ENCODE results near the gene CADM2.

Gene CADM2

GRCh38 chr3:85432081-85432480, 473.3 kb downstream of the CADM2 start:
- Histone ChIP-seq H3K9me3 (ENCODE audit: insufficient read depth, low read depth, low read length) (no peaks in the 10 kb centered on the region), H3K4me1 (ENCODE audit: insufficient read depth, low read length) (no peaks in the 10 kb centered on the region; the same call in 1 of the 2 replicates), H3K27me3 (ENCODE audit: insufficient read depth, low read length) (no peaks in the 10 kb centered on the region), H3K9ac (ENCODE audit: low read depth, low read length) (no peak overlapping the region), H3K27ac (ENCODE audit: low read length) (no peak overlapping the region), H3K36me3 (ENCODE audit: insufficient read depth, low read depth, low read length) (no peaks in the 10 kb centered on the region), H3K4me3 (ENCODE audit: low read length) (no peak overlapping the region)

GRCh38 chr3:85433319-85433718, 474.5 kb downstream of the CADM2 start:
- Histone ChIP-seq H3K36me3 (ENCODE audit: insufficient read depth, low read depth, low read length) (no peaks in the 10 kb centered on the region), H3K9ac (ENCODE audit: low read depth, low read length) (no peak overlapping the region), H3K4me3 (ENCODE audit: low read length) (no peak overlapping the region), H3K9me3 (ENCODE audit: insufficient read depth, low read depth, low read length) (no peaks in the 10 kb centered on the region), H3K4me1 (ENCODE audit: insufficient read depth, low read length) (peaks cover 3% of the 10 kb centered on the region; the same call in 1 of the 2 replicates), H3K27ac (ENCODE audit: low read length) (no peak overlapping the region), H3K27me3 (ENCODE audit: insufficient read depth, low read length) (no peaks in the 10 kb centered on the region)

- Histone ChIP-seq H3K9me3 (ENCODE audit: insufficient read depth, low read depth, low read length) (no peaks in the 10 kb centered on the region), H3K36me3 (ENCODE audit: insufficient read depth, low read depth, low read length) (no peaks in the 10 kb centered on the region), H3K4me1 (ENCODE audit: insufficient read depth, low read length) (no peaks in the 10 kb centered on the region), H3K27me3 (ENCODE audit: insufficient read depth, low read length) (no peaks in the 10 kb centered on the region), H3K27ac (ENCODE audit: low read length) (no peak overlapping the region), H3K4me3 (ENCODE audit: low read length) (no peak overlapping the region), H3K9ac (ENCODE audit: low read depth, low read length) (no peak overlapping the region)
These were observed 496.9 kb downstream of the CADM2 start for GRCh38 chr3:85455561-85456200.

- Histone ChIP-seq H3K27ac (ENCODE audit: low read length) (no peak overlapping the region), H3K4me3 (ENCODE audit: low read length) (no peak overlapping the region), H3K36me3 (ENCODE audit: insufficient read depth, low read depth, low read length) (no peaks in the 10 kb centered on the region), H3K27me3 (ENCODE audit: insufficient read depth, low read length) (no peaks in the 10 kb centered on the region), H3K9me3 (ENCODE audit: insufficient read depth, low read depth, low read length) (no peaks in the 10 kb centered on the region), H3K4me1 (ENCODE audit: insufficient read depth, low read length) (peaks cover 6% of the 10 kb centered on the region; the same call in 1 of the 2 replicates), H3K9ac (ENCODE audit: low read depth, low read length) (no peak overlapping the region)
These were observed 515.5 kb downstream of the CADM2 start for GRCh38 chr3:85474241-85474640.

GRCh38 chr3:85475346-85475745, 516.6 kb downstream of the CADM2 start:
- no peak overlapping the region for H3K4me3 ChIP-seq (ENCODE audit: low read length)
- H3K36me3 ChIP-seq (ENCODE audit: insufficient read depth, low read depth, low read length) = no peaks in the 10 kb centered on the region
- H3K9ac ChIP-seq (ENCODE audit: low read depth, low read length) = no peak overlapping the region
- no peaks in the 10 kb centered on the region for H3K9me3 ChIP-seq (ENCODE audit: insufficient read depth, low read depth, low read length)
- H3K4me1 ChIP-seq (ENCODE audit: insufficient read depth, low read length) = peaks cover 6% of the 10 kb centered on the region; the same call in 1 of the 2 replicates
- H3K27ac ChIP-seq (ENCODE audit: low read length) = no peak overlapping the region
- H3K27me3 ChIP-seq (ENCODE audit: insufficient read depth, low read length) = no peaks in the 10 kb centered on the region

- H3K27ac ChIP-seq (ENCODE audit: low read length) = no peak overlapping the region
- no peaks in the 10 kb centered on the region for H3K27me3 ChIP-seq (ENCODE audit: insufficient read depth, low read length)
- H3K36me3 ChIP-seq (ENCODE audit: insufficient read depth, low read depth, low read length) = no peaks in the 10 kb centered on the region
- peaks cover 6% of the 10 kb centered on the region; the same call in 1 of the 2 replicates for H3K4me1 ChIP-seq (ENCODE audit: insufficient read depth, low read length)
- no peak overlapping the region for H3K4me3 ChIP-seq (ENCODE audit: low read length)
- no peaks in the 10 kb centered on the region for H3K9me3 ChIP-seq (ENCODE audit: insufficient read depth, low read depth, low read length)
- H3K9ac ChIP-seq (ENCODE audit: low read depth, low read length) = no peak overlapping the region
These were observed 518.2 kb downstream of the CADM2 start for GRCh38 chr3:85476891-85477495.

GRCh38 chr3:85481411-85482212, 522.8 kb downstream of the CADM2 start:
- Histone ChIP-seq H3K9me3 (ENCODE audit: insufficient read depth, low read depth, low read length) (no peaks in the 10 kb centered on the region), H3K36me3 (ENCODE audit: insufficient read depth, low read depth, low read length) (no peaks in the 10 kb centered on the region), H3K4me3 (ENCODE audit: low read length) (no peak overlapping the region), H3K27ac (ENCODE audit: low read length) (no peak overlapping the region), H3K4me1 (ENCODE audit: insufficient read depth, low read length) (peaks cover 4% of the 10 kb centered on the region; the same call in 1 of the 2 replicates), H3K27me3 (ENCODE audit: insufficient read depth, low read length) (no peaks in the 10 kb centered on the region), H3K9ac (ENCODE audit: low read depth, low read length) (no peak overlapping the region)

- Histone ChIP-seq H3K4me3 (ENCODE audit: low read length) (no peak overlapping the region), H3K9ac (ENCODE audit: low read depth, low read length) (no peak overlapping the region), H3K27ac (ENCODE audit: low read length) (no peak overlapping the region), H3K4me1 (ENCODE audit: insufficient read depth, low read length) (peaks cover 4% of the 10 kb centered on the region; the same call in 1 of the 2 replicates), H3K9me3 (ENCODE audit: insufficient read depth, low read depth, low read length) (no peaks in the 10 kb centered on the region), H3K36me3 (ENCODE audit: insufficient read depth, low read depth, low read length) (no peaks in the 10 kb centered on the region), H3K27me3 (ENCODE audit: insufficient read depth, low read length) (no peaks in the 10 kb centered on the region)
These were observed 523.4 kb downstream of the CADM2 start for GRCh38 chr3:85482213-85482490.

- Histone ChIP-seq H3K36me3 (ENCODE audit: insufficient read depth, low read depth, low read length) (no peaks in the 10 kb centered on the region), H3K9ac (ENCODE audit: low read depth, low read length) (no peak overlapping the region), H3K27ac (ENCODE audit: low read length) (no peak overlapping the region), H3K4me3 (ENCODE audit: low read length) (no peak overlapping the region), H3K27me3 (ENCODE audit: insufficient read depth, low read length) (no peaks in the 10 kb centered on the region), H3K4me1 (ENCODE audit: insufficient read depth, low read length) (peaks cover 4% of the 10 kb centered on the region; the same call in 1 of the 2 replicates), H3K9me3 (ENCODE audit: insufficient read depth, low read depth, low read length) (no peaks in the 10 kb centered on the region)
These were observed 525.2 kb downstream of the CADM2 start for GRCh38 chr3:85483986-85484385.

- Histone ChIP-seq H3K36me3 (ENCODE audit: insufficient read depth, low read depth, low read length) (no peaks in the 10 kb centered on the region), H3K27me3 (ENCODE audit: insufficient read depth, low read length) (no peaks in the 10 kb centered on the region), H3K9ac (ENCODE audit: low read depth, low read length) (no peak overlapping the region), H3K4me3 (ENCODE audit: low read length) (no peak overlapping the region), H3K9me3 (ENCODE audit: insufficient read depth, low read depth, low read length) (no peaks in the 10 kb centered on the region), H3K4me1 (ENCODE audit: insufficient read depth, low read length) (peaks cover 4% of the 10 kb centered on the region; the same call in 1 of the 2 replicates), H3K27ac (ENCODE audit: low read length) (no peak overlapping the region)
These were observed 528.6 kb downstream of the CADM2 start for GRCh38 chr3:85487375-85487774.

- no peak overlapping the region for H3K27ac ChIP-seq (ENCODE audit: low read length)
- no peaks in the 10 kb centered on the region for H3K27me3 ChIP-seq (ENCODE audit: insufficient read depth, low read length)
- H3K36me3 ChIP-seq (ENCODE audit: insufficient read depth, low read depth, low read length) = no peaks in the 10 kb centered on the region
- H3K4me3 ChIP-seq (ENCODE audit: low read length) = no peak overlapping the region
- no peaks in the 10 kb centered on the region for H3K9me3 ChIP-seq (ENCODE audit: insufficient read depth, low read depth, low read length)
- no peaks in the 10 kb centered on the region for H3K4me1 ChIP-seq (ENCODE audit: insufficient read depth, low read length)
- no peak overlapping the region for H3K9ac ChIP-seq (ENCODE audit: low read depth, low read length)
These were observed 536.8 kb downstream of the CADM2 start for GRCh38 chr3:85495602-85496001.

- Histone ChIP-seq H3K4me3 (ENCODE audit: low read length) (no peak overlapping the region), H3K4me1 (ENCODE audit: insufficient read depth, low read length) (no peaks in the 10 kb centered on the region), H3K27me3 (ENCODE audit: insufficient read depth, low read length) (no peaks in the 10 kb centered on the region), H3K9me3 (ENCODE audit: insufficient read depth, low read depth, low read length) (no peaks in the 10 kb centered on the region), H3K9ac (ENCODE audit: low read depth, low read length) (no peak overlapping the region), H3K36me3 (ENCODE audit: insufficient read depth, low read depth, low read length) (no peaks in the 10 kb centered on the region), H3K27ac (ENCODE audit: low read length) (no peak overlapping the region)
These were observed 539.4 kb downstream of the CADM2 start for GRCh38 chr3:85498177-85498576.
